B cell (primary cell): ENCODE data around the gene NPPC. TPM values are rescaled to one million over a fixed set of nuclear protein-coding genes. Genes with fewer than 3 reads are reported as not detected.

ENCODE experiments used
- ATAC-seq: fragments of 200-7000 bp; cut with Tn5 transposase; one replicate; pipeline ENCODE4 v1.10.0; 2021; ENCODE audit warnings: low read depth, mild to moderate bottlenecking, moderate number of reproducible peaks, moderate library complexity
- CTCF ChIA-PET: fragments of 350-600 bp; sonication (Branson Sonifier 250); formaldehyde crosslinking; loops from one replicate; lab custom pipeline; 2021; ENCODE audit warnings: antibody characterized with exemption, inconsistent platforms; lab: Charles Lee
- POLR2A ChIA-PET: fragments of 350-600 bp; sonication (Branson Sonifier 250); formaldehyde crosslinking; loops from one replicate; lab custom pipeline; 2021; ENCODE audit warnings: antibody characterized with exemption; lab: Charles Lee
- DNase-seq: peaks from one replicate; pipeline ENCODE4 v3.0.0; 2013
- H2AFZ ChIP-seq: 2 replicates; pipeline ENCODE4 v1.6.1; 2012; ENCODE audit warnings: mild to moderate bottlenecking, low read depth, low read length; ENCODE audit not compliant: insufficient read depth, poor library complexity, severe bottlenecking
- H3K27ac ChIP-seq, 2 donors: 1 replicate in 1 of 2; 2 replicates in 1 of 2; pipeline ENCODE4 v1.5.1; 2012 to 2013; ENCODE audit warnings: low read length in 2 of 2, mild to moderate bottlenecking in 2 of 2, moderate library complexity in 1 of 2
- H3K27me3 ChIP-seq, 4 experiments: fragments of 200-600 bp in 1 of 4; sonication (generic) in 1 of 4; replicated peaks in 1 of 4; 1 replicate in 2 of 4; 2 replicates in 2 of 4; pipeline versions ENCODE4 v1.6.1 to v1.7.0; 2013 to 2016; ENCODE audit warnings: low read length in 3 of 4, mild to moderate bottlenecking in 2 of 4, mixed read lengths in 1 of 4, moderate library complexity in 1 of 4; ENCODE audit not compliant: insufficient read depth in 4 of 4, control insufficient read depth in 3 of 4; ENCODE audit errors: control extremely low read depth in 1 of 4
- H3K36me3 ChIP-seq, 2 experiments: replicated peaks in 1 of 2; 1 replicate in 1 of 2; 2 replicates in 1 of 2; pipeline versions ENCODE4 v1.6.1 to v1.7.1; 2013; ENCODE audit warnings: low read length in 1 of 2; ENCODE audit not compliant: insufficient read depth in 2 of 2, control insufficient read depth in 1 of 2; ENCODE audit errors: control extremely low read depth in 1 of 2, extremely low read depth in 1 of 2
- H3K4me1 ChIP-seq, 2 donors: fragments of 200-600 bp in 1 of 2; sonication (generic) in 1 of 2; 1 replicate in 1 of 2; 2 replicates in 1 of 2; pipeline versions ENCODE4 v1.5.1 to v1.6.1; 2013 to 2017; ENCODE audit warnings: low read length in 2 of 2; ENCODE audit not compliant: control insufficient read depth in 2 of 2, insufficient read depth in 2 of 2
- H3K4me2 ChIP-seq: replicated peaks from 2 replicates; pipeline ENCODE3; 2012; ENCODE audit warnings: mild to moderate bottlenecking, low read depth, low read length; ENCODE audit not compliant: poor library complexity, severe bottlenecking
- H3K4me3 ChIP-seq, 5 experiments: fragments of 200-600 bp in 1 of 5; sonication (generic) in 1 of 5; 1 replicate in 3 of 5; 2 replicates in 2 of 5; pipeline versions ENCODE4 v1.5.1 to v1.7.0; 2011 to 2016; ENCODE audit warnings: low read length in 4 of 5, mild to moderate bottlenecking in 4 of 5, low read depth in 2 of 5, control low read depth in 1 of 5, moderate library complexity in 1 of 5; ENCODE audit not compliant: insufficient read depth in 1 of 5; ENCODE audit errors: control extremely low read depth in 1 of 5, extremely low read depth in 1 of 5
- H3K79me2 ChIP-seq: fragments of 200-600 bp; sonication (generic); one replicate; pipeline ENCODE4 v1.6.0; 2016; ENCODE audit warnings: low read length; ENCODE audit not compliant: control insufficient read depth, insufficient read depth
- H3K9ac ChIP-seq: fragments of 200-600 bp; sonication (generic); 2 replicates; pipeline ENCODE4 v1.6.1; 2017; ENCODE audit warnings: mild to moderate bottlenecking, low read length, moderate library complexity
- H3K9me3 ChIP-seq, 3 donors: one replicate each; pipeline versions ENCODE4 v1.6.1 to v1.7.1; 2013; ENCODE audit warnings: low read length in 2 of 3; ENCODE audit not compliant: control insufficient read depth in 2 of 3, insufficient read depth in 1 of 3; ENCODE audit errors: control extremely low read depth in 1 of 3
- H4K20me1 ChIP-seq: 2 replicates; pipeline ENCODE4 v1.6.0; 2012; ENCODE audit warnings: mild to moderate bottlenecking, low read length; ENCODE audit not compliant: insufficient read depth, control insufficient read depth, poor library complexity, severe bottlenecking
- H3K27ac Mint-ChIP-seq: one replicate; pipeline ENCODE4 v1.8.0; 2021; ENCODE audit warnings: mixed read lengths
- H3K27me3 Mint-ChIP-seq: one replicate; pipeline ENCODE4 v1.8.0; 2021; ENCODE audit warnings: mixed read lengths
- H3K4me1 Mint-ChIP-seq: one replicate; pipeline ENCODE4 v1.8.0; 2021; ENCODE audit warnings: mixed read lengths
- H3K4me3 Mint-ChIP-seq: one replicate; pipeline ENCODE4 v1.8.0; 2021; ENCODE audit warnings: mixed read lengths
- H3K9me3 Mint-ChIP-seq: one replicate; pipeline ENCODE4 v1.8.0; 2022; ENCODE audit warnings: mixed read lengths; ENCODE audit not compliant: insufficient read depth
- CTCF ChIP-seq: fragments of 200-600 bp; IDR thresholded peaks from one replicate; pipeline ENCODE4 v1.8.0; 2022; ENCODE audit warnings: antibody characterized with exemption, mild to moderate bottlenecking
- EZH2 ChIP-seq: IDR thresholded peaks from 2 replicates; pipeline ENCODE4 v1.6.1; 2012; ENCODE audit warnings: borderline replicate concordance, low read depth, mild to moderate bottlenecking, moderate library complexity, low read length; ENCODE audit not compliant: insufficient read depth, poor library complexity, severe bottlenecking
- WGBS: methylation state at CpG from one replicate; pipeline ENCODE4 v1.1.5; 2013; ENCODE audit warnings: missing lambda C conversion rate; ENCODE audit not compliant: insufficient coverage; 5-methylcytosine and 5-hydroxymethylcytosine counted together
- intact Hi-C: fragments of 100-400 bp; cut with micrococcal nuclease; formaldehyde crosslinking; loops from one replicate; pipeline ENCODE4 v1.10.0; 2022
- polyA plus RNA-seq: library from polyadenylated mRNA; depleted of rRNA; stranded (reverse); fragments of >200 nt; gene quantifications from 2 replicates; pipeline ENCODE4 v1.2.3, GENCODE V29; 2012
- total RNA-seq, 2 donors: library from RNA; stranded (reverse); fragments of 120-200 nt in 1 of 2; gene quantifications; 1 replicate in 1 of 2; 2 replicates in 1 of 2; pipeline versions ENCODE4 v1.2.3 to v1.2.4, GENCODE V29; 2013 to 2022

NPPC gene
- total and polyA plus RNA-seq, 2 donors (not counting 1 experiment from before 2014, with no cell fraction given), result 0.33 to 0.71 TPM

DNA sequence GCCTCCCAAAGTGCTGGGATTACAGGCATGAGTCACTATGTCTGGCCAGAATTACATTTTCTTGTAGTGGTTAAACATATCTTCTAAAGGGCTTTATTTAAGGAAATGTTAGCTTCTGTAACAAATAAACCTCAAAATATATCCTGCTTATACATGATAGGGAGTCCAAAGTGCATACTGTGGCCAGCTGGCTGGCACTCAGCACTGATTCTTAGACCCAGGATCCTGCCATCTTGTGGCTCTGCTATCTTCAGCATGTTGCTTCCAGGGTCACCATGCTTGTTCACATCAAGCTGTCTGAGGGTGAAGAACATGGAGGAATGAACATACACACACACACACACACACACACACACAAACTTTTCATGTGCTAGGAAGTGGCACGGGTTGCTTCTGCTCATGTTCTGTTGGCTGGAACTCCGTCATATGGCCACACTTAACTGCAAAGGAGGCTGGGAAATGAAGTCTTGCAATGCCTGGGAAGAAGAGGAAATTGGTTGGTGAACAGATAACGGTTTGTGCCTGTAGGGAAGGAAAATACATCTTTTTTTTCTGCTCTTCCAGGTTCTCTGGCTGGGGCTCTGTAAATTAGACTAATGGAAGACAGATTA lies 40.0 kb downstream of the NPPC start:
- Histone ChIP-seq H3K4me3 (no peak overlapping the region), H2AFZ (no peak overlapping the region), H3K79me2 (no peaks in the 10 kb centered on the region), H3K27me3 (peaks cover 0 to 16% (median 4%) of the 10 kb centered on the region in 4 experiments), H3K36me3 (no peaks in the 10 kb centered on the region), H4K20me1 (no peaks in the 10 kb centered on the region), H3K4me1 (no peaks in the 10 kb centered on the region), H3K9ac (no peak overlapping the region), H3K27ac (no peak overlapping the region), H3K4me2 (no peak overlapping the region), H3K9me3 (peaks cover 0 to 11% (median 0%) of the 10 kb centered on the region in 3 donors)
- Mint-ChIP-seq H3K4me3 (no peak overlapping the region), H3K27me3 (peaks cover 55% of the 10 kb centered on the region), H3K27ac (no peak overlapping the region), H3K9me3 (peaks cover 4% of the 10 kb centered on the region), H3K4me1 (no peaks in the 10 kb centered on the region)
- ChIA-PET CTCF (no interaction called here), POLR2A (no interaction called here)
- no peak for TF ChIP-seq EZH2
- intact Hi-C loops, result no loop called here
- DNase-seq (no peak), ATAC-seq (no peak)
- WGBS, result 65% methylated on average over 3 of the region's 3 CpGs

GRCh38 chr2:231884438-231885140 lies 41.6 kb downstream of the NPPC start:
- Histone ChIP-seq H3K4me1 (no peaks in the 10 kb centered on the region), H2AFZ (no peak overlapping the region), H4K20me1 (no peaks in the 10 kb centered on the region), H3K27me3 (peaks cover 0 to 14% (median 4%) of the 10 kb centered on the region in 4 experiments), H3K4me3 (no peak overlapping the region), H3K27ac (no peak overlapping the region), H3K79me2 (no peaks in the 10 kb centered on the region), H3K9ac (no peak overlapping the region), H3K9me3 (peaks cover 0 to 11% (median 0%) of the 10 kb centered on the region in 3 donors), H3K36me3 (no peaks in the 10 kb centered on the region), H3K4me2 (no peak overlapping the region)
- Mint-ChIP-seq H3K27me3 (peaks cover 59% of the 10 kb centered on the region), H3K9me3 (peaks cover 4% of the 10 kb centered on the region), H3K4me3 (no peak overlapping the region), H3K27ac (no peak overlapping the region), H3K4me1 (no peaks in the 10 kb centered on the region)
- TF ChIP-seq EZH2, result no peak
- TF ChIP-seq CTCF, result no peak
- ChIA-PET POLR2A (no interaction called here), CTCF (interaction anchor here (1.1 to 1.6 kb wide), 2 partner anchors 14 to 17 kb away, joined by 3 read pairs; no protein-coding TSS in a partner anchor)
- WGBS, result 92% methylated on average over 7 of the region's 8 CpGs
- no peak for DNase-seq
- intact Hi-C loops, result no loop called here
- no peak for ATAC-seq
